Measurements from ENCODE around the gene MEIS1. TPM values are rescaled to one million over a fixed set of nuclear protein-coding genes. Genes with fewer than 3 reads are reported as not detected.
A peak's percentile ranks its signal among the peaks of the same experiment; 100 is the strongest.

The MEIS1 gene
- total and polyA plus RNA-seq, 2 donors (not counting 1 experiment from before 2014, with no cell fraction given), result 48.3 to 139 TPM

GRCh38 chr2:66438891-66439811, 4.2 kb downstream of the MEIS1 start:
- H3K4me2 ChIP-seq (ENCODE audit: extremely low read depth, insufficient read depth, low read length), result peak overlapping the region; percentile 95
- peak overlapping the region; percentile 84 for H3K9ac ChIP-seq (ENCODE audit: insufficient read depth, low read length)
- H3K27ac ChIP-seq (ENCODE audit: insufficient read depth, low read length), result peak overlapping the region; percentile 93
- no peak for TF ChIP-seq CTCF (conservative IDR thresholded peaks at IDR 0.05 in 1 of 2, IDR thresholded peaks at IDR 0.05 in 1 of 2; ENCODE audit: low read depth in 1 of 2, low read length in 2 of 2)
- TF ChIP-seq EZH2 (IDR thresholded peaks at IDR 0.05; ENCODE audit: low read length, missing control alignments), result no peak
- H2AFZ ChIP-seq (ENCODE audit: low read length), result no peak overlapping the region
- H3K27me3 ChIP-seq (ENCODE audit: control insufficient read depth, insufficient read depth, low read length), result no peaks in the 10 kb centered on the region
- peaks cover 99% of the 10 kb centered on the region for H3K79me2 ChIP-seq (ENCODE audit: control insufficient read depth, insufficient read depth, low read length)
- H3K4me3 ChIP-seq (replicated peaks in 1 of 4; ENCODE audit: control extremely low read depth in 1 of 4, insufficient read depth in 1 of 4, low read depth in 3 of 4, low read length in 4 of 4), result peak overlapping the region; percentile 67 to 100 (median 87)
- peak in 1 of 2 donors; percentile 41 for DNase-seq (ENCODE audit: low read depth in 2 of 2)
- no peaks in the 10 kb centered on the region for H4K20me1 ChIP-seq (ENCODE audit: control insufficient read depth, extremely low read depth, insufficient read depth, low read length)
- H3K9me3 ChIP-seq (ENCODE audit: control insufficient read depth, insufficient read depth, low read depth, low read length), result no peaks in the 10 kb centered on the region
- peaks cover 10% of the 10 kb centered on the region for H3K36me3 ChIP-seq (ENCODE audit: control insufficient read depth, insufficient read depth, low read length)
- H3K4me1 ChIP-seq (ENCODE audit: control insufficient read depth, extremely low read depth, insufficient read depth, low read length), result no peaks in the 10 kb centered on the region

DNA sequence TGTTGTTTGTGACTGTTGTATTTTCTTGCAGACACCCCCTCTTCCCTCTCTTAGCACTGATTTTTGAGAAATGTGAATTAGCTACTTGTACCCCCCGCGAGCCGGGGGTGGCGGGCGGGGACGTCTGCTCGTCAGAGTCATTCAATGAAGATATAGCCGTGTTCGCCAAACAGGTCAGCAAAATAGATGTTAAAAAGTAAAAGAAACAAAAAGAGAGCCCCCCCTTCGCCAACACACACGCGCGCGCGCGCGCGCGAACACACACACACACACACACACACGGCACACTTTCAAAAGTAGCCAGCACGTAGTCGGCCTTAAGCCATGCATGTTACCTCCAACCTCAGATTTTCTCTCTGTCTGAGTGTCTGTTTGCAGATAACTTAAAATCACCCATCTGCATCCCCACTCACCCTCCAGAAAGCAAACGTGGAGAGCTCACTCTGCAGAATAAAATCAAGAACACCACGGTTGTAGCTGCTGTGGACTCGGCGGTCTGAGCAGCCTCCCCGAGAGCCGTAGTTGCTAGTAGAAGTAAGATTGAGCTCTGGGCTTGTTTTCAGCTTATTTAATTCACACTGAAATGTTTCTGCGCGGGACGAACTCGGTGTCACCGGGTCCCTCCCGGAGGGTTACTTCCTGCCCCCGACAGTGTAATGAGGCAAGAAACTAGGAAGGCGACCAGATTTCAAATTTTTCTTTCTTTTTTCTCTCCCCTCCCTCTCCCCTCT, 5.1 kb downstream of the MEIS1 start:
- H3K9ac ChIP-seq (ENCODE audit: insufficient read depth, low read length), result peak overlapping the region; percentile 84
- peak overlapping the region; percentile 93 for H3K27ac ChIP-seq (ENCODE audit: insufficient read depth, low read length)
- H4K20me1 ChIP-seq (ENCODE audit: control insufficient read depth, extremely low read depth, insufficient read depth, low read length), result no peaks in the 10 kb centered on the region
- peaks cover 100% of the 10 kb centered on the region for H3K79me2 ChIP-seq (ENCODE audit: control insufficient read depth, insufficient read depth, low read length)
- H3K36me3 ChIP-seq (ENCODE audit: control insufficient read depth, insufficient read depth, low read length), result peaks cover 11% of the 10 kb centered on the region
- H3K4me2 ChIP-seq (ENCODE audit: extremely low read depth, insufficient read depth, low read length), result peak overlapping the region; percentile 95
- TF ChIP-seq EZH2 (IDR thresholded peaks at IDR 0.05; ENCODE audit: low read length, missing control alignments) (no peak), CTCF (conservative IDR thresholded peaks at IDR 0.05 in 1 of 2, IDR thresholded peaks at IDR 0.05 in 1 of 2; ENCODE audit: low read depth in 1 of 2, low read length in 2 of 2) (no peak)
- peak in 1 of 2 donors; percentile 70 for DNase-seq (ENCODE audit: low read depth in 2 of 2)
- H3K4me3 ChIP-seq (replicated peaks in 1 of 4; ENCODE audit: control extremely low read depth in 1 of 4, insufficient read depth in 1 of 4, low read depth in 3 of 4, low read length in 4 of 4), result peak overlapping the region; percentile 67 to 100 (median 87)
- no peak overlapping the region for H2AFZ ChIP-seq (ENCODE audit: low read length)
- no peaks in the 10 kb centered on the region for H3K4me1 ChIP-seq (ENCODE audit: control insufficient read depth, extremely low read depth, insufficient read depth, low read length)
- H3K27me3 ChIP-seq (ENCODE audit: control insufficient read depth, insufficient read depth, low read length), result no peaks in the 10 kb centered on the region
- H3K9me3 ChIP-seq (ENCODE audit: control insufficient read depth, insufficient read depth, low read depth, low read length), result no peaks in the 10 kb centered on the region
